Measurements from ENCODE around the gene CATSPERB. TPM values are rescaled to one million over a fixed set of nuclear protein-coding genes. Genes with fewer than 3 reads are reported as not detected.

CATSPERB gene
- total and polyA plus RNA-seq, 2 of the 8 experiments (the other 6 are each of a cell fraction or from before 2014, with no cell fraction given) = 0.11 to 0.30 TPM

GRCh38 chr14:91679273-91679672, 52.6 kb downstream of the CATSPERB start:
- Histone ChIP-seq H3K36me3 (ENCODE audit: control insufficient read depth in 2 of 4, insufficient read depth in 4 of 4, low read length in 3 of 4) (no peaks in the 10 kb centered on the region), H3K18ac (ENCODE audit: extremely low read depth, low read length) (no peak overlapping the region), H3K79me1 (ENCODE audit: low read depth, low read length) (no peaks in the 10 kb centered on the region), H3K9me3 (ENCODE audit: insufficient read depth in 2 of 2, low read depth in 1 of 2, low read length in 1 of 2) (peaks cover 25 to 36% of the 10 kb centered on the region in 2 experiments), H3K27me3 (replicated peaks in 1 of 4; ENCODE audit: control insufficient read depth in 3 of 4, extremely low read depth in 1 of 4, insufficient read depth in 3 of 4, low read length in 3 of 4) (no peaks in the 10 kb centered on the region), H3K9ac (replicated peaks in 1 of 4; ENCODE audit: extremely low read depth in 1 of 4, low read depth in 3 of 4, low read length in 3 of 4) (no peak overlapping the region), H3K4me2 (ENCODE audit: insufficient read depth in 1 of 2, low read depth in 2 of 2, low read length in 2 of 2) (no peak overlapping the region), H3K56ac (replicated peaks; ENCODE audit: insufficient read length, low read depth, low read length) (no peak overlapping the region), H2BK15ac (ENCODE audit: low read length) (no peak overlapping the region), H3K27ac (ENCODE audit: low read depth, low read length) (no peak overlapping the region), H4K8ac (ENCODE audit: extremely low read depth, insufficient read depth, low read length) (no peak overlapping the region), H3K4ac (replicated peaks; ENCODE audit: insufficient read length, low read depth, low read length) (no peak overlapping the region), H2BK120ac (replicated peaks; ENCODE audit: low read depth, low read length) (no peak overlapping the region), H3K23ac (ENCODE audit: insufficient read length) (no peak overlapping the region), H4K20me1 (replicated peaks in 1 of 2; ENCODE audit: control insufficient read depth in 1 of 2, insufficient read depth in 2 of 2, low read length in 2 of 2) (no peaks in the 10 kb centered on the region), H3K23me2 (ENCODE audit: low read depth, low read length) (no peaks in the 10 kb centered on the region), H2AFZ (ENCODE audit: low read length) (no peak overlapping the region), H4K91ac (replicated peaks; ENCODE audit: insufficient read length, low read length) (no peak overlapping the region), H2BK5ac (ENCODE audit: low read depth, low read length) (no peak overlapping the region), H3K4me1 (replicated peaks in 1 of 4; ENCODE audit: control insufficient read depth in 3 of 4, insufficient read depth in 4 of 4, low read length in 3 of 4) (no peaks in the 10 kb centered on the region), H2BK20ac (ENCODE audit: low read length) (no peak overlapping the region), H3K79me2 (ENCODE audit: control insufficient read depth in 1 of 2, insufficient read depth in 2 of 2, low read length in 2 of 2) (no peaks in the 10 kb centered on the region), H2BK12ac (ENCODE audit: low read depth, low read length) (no peak overlapping the region), H2AK5ac (ENCODE audit: low read depth, low read length) (no peak overlapping the region), H4K5ac (ENCODE audit: insufficient read length, low read depth, low read length) (no peak overlapping the region), H3K14ac (ENCODE audit: insufficient read length) (no peak overlapping the region), H3K4me3 (ENCODE audit: extremely low read depth in 1 of 4, insufficient read depth in 2 of 4, low read depth in 3 of 4, low read length in 4 of 4) (no peak overlapping the region)
- CTCF ChIA-PET (ENCODE audit: partially characterized antibody) = interaction anchor here (0.7 kb wide), 1 partner anchor 99 kb away, joined by 3 read pairs; no protein-coding TSS in a partner anchor
- FAIRE-seq (no peak), DNase-seq (ENCODE audit: low read depth in 1 of 2, low spot score in 2 of 2) (no peak)
- TF ChIP-seq YY1 (IDR thresholded peaks at IDR 0.05; ENCODE audit: low read depth, low read length) (no peak), SUZ12 (IDR thresholded peaks at IDR 0.05; ENCODE audit: low read length) (no peak), SIX5 (IDR thresholded peaks at IDR 0.05; ENCODE audit: low read depth, low read length) (no peak), FOSL1 (IDR thresholded peaks at IDR 0.05; ENCODE audit: insufficient read depth, low read depth, low read length) (no peak), KDM1A (IDR thresholded peaks at IDR 0.05; ENCODE audit: borderline replicate concordance, low read length) (no peak), TCF12 (IDR thresholded peaks at IDR 0.05; ENCODE audit: low read depth, low read length) (no peak), ATF2 (IDR thresholded peaks at IDR 0.05; ENCODE audit: low read length) (no peak), RFX5 (IDR thresholded peaks at IDR 0.05; ENCODE audit: borderline replicate concordance, low read depth, low read length) (no peak), KDM5A (IDR thresholded peaks at IDR 0.05; ENCODE audit: low read length) (no peak), SP2 (IDR thresholded peaks at IDR 0.05; ENCODE audit: low read length) (no peak)
- POLR2A ChIA-PET (ENCODE audit: partially characterized antibody) = no interaction called here

Measured in H1 (cell line).